SU-DHL-6 (cell line): ENCODE measurements around the gene ZNF555.

ENCODE experiments used
- CTCF ChIP-seq: fragments of 200-600 bp; sonication (generic); IDR thresholded peaks from one replicate; pipeline ENCODE4 v1.5.1; 2017; ENCODE audit warnings: antibody characterized with exemption, mild to moderate bottlenecking, low read length, moderate library complexity; ENCODE audit not compliant: insufficient read depth, poor library complexity, severe bottlenecking
- EZH2phosphoT487 ChIP-seq: fragments of 200-600 bp; sonication (generic), shearing (Covaris generic); conservative IDR thresholded peaks from 2 replicates; pipeline ENCODE4 v1.6.1; 2018; ENCODE audit warnings: mild to moderate bottlenecking, antibody characterized with exemption, low read length, moderate library complexity, mixed read lengths

DNA sequence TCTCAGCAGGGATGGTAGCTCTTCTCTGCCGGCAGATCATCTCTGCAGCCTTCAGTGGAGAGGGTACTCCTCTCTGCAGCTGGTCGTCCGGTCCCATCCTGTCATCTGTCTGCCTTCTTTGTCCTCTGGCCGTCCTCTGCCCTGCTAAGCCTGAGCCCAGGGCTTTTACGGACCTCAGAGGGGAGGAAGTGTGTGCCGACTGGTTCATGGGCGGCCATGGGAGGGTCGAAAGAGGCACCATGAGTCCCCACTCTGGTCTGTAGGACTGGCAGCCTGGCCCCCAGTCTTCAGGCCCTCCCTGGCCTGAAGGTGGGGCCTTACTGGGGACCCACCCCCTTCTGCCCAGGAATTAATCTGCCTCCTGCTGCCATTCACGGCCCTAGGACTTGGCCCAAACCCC is 17.6 kb upstream of the ZNF555 start:
- no peak for TF ChIP-seq CTCF
- TF ChIP-seq EZH2phosphoT487, result no peak
